ENCODE measurements around the gene PSG5.
"Not testable (repeated sequence)": the region's sequence is repeated elsewhere in the genome, so short reads cannot be mapped to it uniquely, and the experiment has no call there.

PSG5 gene

DNA sequence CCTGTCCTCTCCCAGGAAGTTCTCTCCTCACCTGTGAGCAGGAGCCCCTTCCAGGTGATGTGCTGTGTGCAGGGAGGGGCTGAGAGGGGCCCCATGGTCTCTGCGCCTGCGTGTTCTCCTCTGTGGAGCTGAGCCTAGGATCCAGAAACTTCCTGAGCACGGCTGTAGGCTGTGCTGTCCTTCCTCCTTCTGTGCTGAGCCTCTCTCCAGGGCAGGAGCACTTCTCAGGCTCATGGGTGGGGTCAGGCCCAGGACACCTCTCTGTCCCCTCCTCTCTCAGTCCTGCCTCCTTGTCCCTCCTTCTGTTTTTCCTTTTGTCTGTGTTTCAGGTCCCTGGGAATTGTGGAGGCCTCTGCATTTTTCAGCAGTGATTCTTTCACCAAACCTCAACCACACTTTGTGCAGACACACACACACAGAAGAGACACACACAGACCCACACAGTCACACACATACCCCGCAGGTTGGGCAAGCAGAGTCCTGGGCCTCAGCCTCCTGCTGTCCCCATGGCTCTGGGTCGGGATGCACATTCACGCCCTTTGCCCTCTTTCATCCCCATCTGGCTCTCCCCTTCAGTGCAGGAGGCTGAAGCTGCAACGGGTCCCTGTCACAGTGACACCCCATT, at the start of gene PSG5:
Gene PSG5, minus strand, starts transcription at position 226 of the 625 bp plus-strand sequence. Its CDS starts 131 bp downstream, at position 95.
- DNase-seq, result not testable (repeated sequence)

DNA sequence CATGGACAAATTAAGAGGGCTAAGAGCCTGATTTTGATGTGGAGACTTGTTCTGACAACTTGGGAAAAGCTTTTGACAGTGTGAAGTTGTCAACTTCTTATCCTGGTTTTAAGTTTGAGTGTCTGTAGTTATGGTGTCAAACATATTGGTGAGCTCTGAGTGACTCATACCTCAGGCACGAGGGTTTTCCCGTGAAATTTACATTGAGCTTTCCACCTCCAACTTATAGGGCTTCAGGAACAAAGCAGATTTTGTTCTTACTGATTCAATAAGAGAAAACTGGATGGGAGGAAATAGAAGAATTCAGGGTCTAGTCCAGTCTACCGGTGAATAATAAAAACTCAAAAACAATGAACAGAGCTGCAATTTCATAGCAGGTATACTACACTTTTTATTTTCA, 49.4 kb upstream of the PSG5 start:
- not testable (repeated sequence) for DNase-seq

GRCh38 chr19:43229315-43229714, 43.0 kb upstream of the PSG5 start:
- no peak for DNase-seq

DNA sequence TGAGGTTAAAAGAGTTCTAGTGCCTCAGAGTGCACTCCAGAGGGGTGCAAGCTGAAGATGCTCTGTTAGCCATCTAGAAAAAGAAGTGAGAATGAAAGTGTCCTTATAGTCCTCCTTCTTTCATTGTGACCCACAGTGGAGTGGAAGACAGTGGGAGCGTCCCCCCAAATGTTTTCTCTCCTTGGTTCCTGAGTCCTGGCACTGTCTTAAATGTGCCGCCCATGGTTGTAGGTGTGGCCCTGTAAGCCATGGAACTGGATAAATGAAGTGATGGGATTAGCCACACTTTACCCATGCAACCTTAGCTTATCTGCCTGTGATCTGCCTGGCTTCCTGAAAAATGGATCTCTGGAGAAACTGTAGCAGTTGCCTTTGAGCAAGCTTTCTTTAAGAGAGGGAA, 42.4 kb upstream of the PSG5 start:
- not testable (repeated sequence) for DNase-seq

- not testable (repeated sequence) for DNase-seq
Observed at GRCh38 chr19:43226986-43227385, 40.6 kb upstream of the PSG5 start.

- no peak for DNase-seq
Observed at GRCh38 chr19:43224855-43225253, 38.5 kb upstream of the PSG5 start.

DNA sequence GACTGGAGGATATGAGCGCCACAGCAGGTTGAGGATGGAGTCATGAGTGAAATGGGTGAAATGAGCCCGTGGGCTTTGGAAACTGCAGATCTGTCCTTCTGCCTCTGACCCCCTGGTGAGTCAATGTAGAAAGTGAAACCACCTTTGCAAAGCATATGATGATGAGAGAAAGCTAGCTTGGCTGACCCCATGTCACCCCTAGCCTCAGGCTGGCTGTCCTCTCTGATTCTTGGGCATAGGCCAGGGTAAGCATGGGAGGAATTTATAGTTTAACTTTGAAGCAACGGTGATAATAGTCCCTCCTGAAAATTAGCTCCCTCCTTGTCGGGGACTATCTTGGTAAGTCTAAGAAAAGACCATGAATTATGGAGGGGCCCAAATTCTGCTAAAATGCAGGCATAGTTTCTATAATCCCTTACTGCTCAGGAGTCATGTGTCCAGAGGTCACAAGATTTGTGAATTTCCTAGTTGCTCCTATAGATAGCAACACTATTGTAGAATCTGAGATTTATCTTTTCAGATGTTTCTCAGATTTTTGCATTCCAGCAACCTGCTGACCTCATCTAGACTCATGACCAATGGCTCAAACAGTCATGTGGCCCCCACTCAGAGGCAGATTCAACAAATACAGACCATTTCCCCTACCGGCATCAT, 38.0 kb upstream of the PSG5 start:
- DNase-seq, result not testable (repeated sequence)

GRCh38 chr19:43221891-43222290, 35.6 kb upstream of the PSG5 start:
- DNase-seq, result not testable (repeated sequence)

GRCh38 chr19:43219136-43219535, 32.8 kb upstream of the PSG5 start:
- not testable (repeated sequence) for DNase-seq

DNA sequence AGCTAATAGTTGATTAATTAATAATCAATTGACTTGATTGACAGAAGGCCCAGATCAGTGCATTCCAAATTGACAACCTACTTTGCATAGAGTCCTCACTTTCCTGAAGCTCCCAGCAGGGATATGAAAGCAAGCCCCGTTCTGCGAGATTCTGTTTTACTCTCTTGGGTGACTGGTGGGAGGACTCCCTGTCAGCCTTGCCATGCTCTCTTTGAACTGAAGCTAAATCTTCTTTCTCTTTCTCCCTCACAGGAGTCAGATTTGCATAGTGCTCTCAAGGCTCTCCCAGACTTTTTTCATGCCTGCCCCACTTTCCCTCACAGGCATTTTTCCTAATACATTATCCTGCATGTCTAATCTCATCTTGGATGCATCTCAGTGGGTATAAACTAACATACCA, 29.5 kb upstream of the PSG5 start:
- not testable (repeated sequence) for DNase-seq

DNA sequence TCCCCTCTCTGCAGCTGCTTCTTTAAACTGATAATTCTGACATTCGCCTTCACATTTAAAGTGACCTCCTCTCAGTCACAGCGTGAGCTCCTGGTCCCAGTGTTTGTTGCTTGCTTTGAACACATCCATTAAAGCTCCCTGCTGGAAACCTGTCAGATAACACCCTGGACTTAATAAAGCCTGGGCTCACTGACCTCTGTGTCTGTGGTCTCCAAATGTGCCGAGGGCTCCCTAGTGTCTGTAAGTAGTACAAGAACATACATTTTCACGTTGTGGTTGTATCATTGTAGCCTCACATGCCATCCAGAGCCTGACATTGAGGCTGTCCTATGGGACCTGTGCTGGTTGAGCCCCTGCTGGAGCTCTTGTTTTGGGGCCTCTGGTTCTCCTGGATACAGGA, 21.7 kb upstream of the PSG5 start:
- no peak for DNase-seq

DNA sequence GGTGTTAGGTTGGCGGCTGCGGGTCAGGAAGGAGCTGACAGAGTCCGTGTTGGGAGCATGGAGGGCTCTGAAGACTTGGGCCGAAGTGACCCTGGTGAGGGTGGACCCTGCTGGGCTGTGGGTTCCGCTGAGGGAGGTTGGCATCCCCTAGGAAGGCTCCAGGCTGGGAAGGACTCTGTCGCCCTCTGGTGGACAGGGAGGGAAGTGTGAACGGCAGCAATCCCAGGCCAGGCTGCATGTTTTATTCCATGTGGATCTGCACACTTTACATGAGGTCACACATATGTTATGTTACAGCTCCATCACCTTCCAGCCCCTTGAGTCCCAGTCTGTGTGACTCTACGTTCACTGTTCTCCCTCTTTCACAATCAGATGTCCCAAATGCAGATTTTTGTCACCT, 20.8 kb upstream of the PSG5 start:
- DNase-seq, result not testable (repeated sequence)

DNA sequence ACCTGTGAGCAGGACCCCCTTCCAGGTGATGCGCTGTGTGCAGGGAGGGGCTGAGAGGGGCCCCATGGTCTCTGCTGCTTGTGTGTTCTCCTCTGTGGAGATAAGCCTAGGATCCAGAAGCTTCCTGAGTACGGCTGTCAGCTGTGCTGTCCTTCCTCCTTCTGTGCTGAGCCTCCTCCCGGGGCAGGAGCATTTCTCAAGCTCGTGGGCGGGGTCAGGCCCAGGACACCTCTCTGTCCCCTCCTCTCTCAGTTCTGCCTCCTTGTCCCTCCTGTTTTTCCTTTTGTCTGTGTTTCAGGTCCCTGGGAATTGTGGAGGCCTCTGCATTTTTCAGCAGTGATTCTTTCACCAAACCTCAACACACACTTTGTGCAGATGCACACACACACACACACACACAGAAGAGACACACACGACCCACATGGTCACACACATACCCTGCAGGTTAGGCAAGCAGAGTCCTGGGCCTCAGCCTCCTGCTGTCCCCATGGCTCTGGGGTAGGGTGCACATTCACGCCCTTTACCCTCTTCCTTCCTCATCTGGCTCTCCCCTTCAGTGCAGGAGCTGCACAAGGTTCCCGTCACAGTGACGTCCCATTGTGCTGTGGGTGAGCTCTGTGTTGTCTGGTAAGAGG, 19.3 kb upstream of the PSG5 start, which contains the start of gene PSG4:
Gene PSG4, minus strand, starts transcription at position 168 of the 635 bp plus-strand sequence. Its CDS starts 102 bp downstream, at position 66.
- DNase-seq, result not testable (repeated sequence)

DNA sequence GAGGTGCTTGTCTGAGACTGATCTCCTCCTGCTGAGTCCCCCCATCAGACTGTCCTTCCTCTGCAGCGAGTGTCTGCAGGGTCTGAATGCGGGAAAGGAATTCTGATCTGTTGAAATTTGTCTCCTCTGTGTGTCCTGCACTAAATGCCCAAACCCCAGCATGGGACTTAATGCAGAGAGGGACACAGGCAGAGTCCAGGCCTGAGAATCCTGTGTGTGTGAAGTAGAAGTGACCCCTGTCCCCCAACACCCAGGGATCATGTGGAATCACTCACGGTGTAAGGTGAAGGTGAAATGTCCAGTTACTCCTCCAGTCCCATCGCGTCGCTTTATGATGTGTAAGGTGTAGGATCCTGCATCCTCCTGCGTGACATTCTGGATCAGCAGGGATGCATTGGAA, 17.3 kb upstream of the PSG5 start:
- not testable (repeated sequence) for DNase-seq

DNA sequence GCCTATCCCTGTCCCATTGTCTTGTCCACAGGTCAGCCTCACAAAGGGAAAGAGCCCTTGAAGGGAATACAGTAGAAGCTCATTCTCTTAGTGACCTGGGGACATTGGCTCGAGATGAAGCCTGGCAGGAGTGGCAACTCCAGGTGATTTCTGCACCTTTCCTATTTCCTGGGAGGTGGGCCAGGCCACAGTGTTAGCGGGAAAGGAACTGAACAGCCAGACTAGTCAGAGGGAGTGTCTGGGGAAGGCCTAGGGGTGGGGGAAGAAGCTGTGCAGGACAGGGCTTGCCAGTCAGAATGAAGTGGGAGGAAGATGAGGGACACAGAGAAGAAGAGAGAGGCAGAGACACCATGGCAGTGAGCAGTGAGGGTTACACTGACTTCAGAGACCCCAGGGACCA, 15.6 kb upstream of the PSG5 start:
- DNase-seq, result not testable (repeated sequence)

DNA sequence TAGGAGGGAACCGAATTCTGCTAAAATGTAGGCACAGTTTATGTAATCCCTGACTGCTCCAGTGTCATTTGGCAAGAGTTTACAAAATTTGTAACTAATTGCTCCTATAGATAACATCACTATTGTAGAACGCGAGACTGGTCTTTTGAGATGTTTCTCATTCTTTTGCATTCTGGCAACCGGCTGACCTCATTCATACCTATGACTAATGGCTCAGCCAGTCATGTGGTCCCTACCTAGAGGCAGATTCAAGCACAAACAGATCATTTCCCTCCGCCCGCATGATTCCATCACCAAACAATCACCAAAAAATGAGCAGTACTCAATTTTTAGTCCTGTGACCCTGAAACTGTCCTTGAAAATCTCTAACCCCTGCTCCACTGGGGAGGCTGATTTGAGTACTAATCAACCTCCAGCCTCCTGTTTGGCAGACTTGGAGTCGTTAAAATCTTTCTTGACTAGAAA, 15.0 kb upstream of the PSG5 start:
- DNase-seq, result not testable (repeated sequence)

GRCh38 chr19:43198686-43199419, 12.5 kb upstream of the PSG5 start:
- not testable (repeated sequence) for DNase-seq

GRCh38 chr19:43197666-43198397, 11.5 kb upstream of the PSG5 start:
- not testable (repeated sequence) for DNase-seq

DNA sequence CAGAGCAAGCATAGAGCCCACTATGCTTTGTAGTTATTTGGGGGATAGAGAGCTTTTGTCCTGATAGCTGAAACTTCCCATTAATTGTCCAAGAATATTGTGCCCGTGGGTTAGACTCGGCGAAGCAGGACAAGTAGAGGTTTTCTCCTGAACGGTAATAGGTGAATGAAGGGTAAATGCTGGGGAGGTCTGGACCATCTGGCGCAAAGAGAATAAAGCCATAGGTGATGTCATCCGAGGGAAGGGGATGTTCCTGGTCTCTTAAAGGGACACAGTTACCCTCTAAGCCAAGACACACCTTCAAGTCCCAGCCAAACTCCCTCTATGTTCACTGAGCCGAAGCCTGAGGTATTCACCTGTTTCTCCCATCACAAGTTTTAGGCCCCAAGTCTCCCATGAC, 8.1 kb upstream of the PSG5 start:
- DNase-seq, result not testable (repeated sequence)

- DNase-seq, result not testable (repeated sequence)
Observed at GRCh38 chr19:43192381-43193155, 6.2 kb upstream of the PSG5 start.

DNA sequence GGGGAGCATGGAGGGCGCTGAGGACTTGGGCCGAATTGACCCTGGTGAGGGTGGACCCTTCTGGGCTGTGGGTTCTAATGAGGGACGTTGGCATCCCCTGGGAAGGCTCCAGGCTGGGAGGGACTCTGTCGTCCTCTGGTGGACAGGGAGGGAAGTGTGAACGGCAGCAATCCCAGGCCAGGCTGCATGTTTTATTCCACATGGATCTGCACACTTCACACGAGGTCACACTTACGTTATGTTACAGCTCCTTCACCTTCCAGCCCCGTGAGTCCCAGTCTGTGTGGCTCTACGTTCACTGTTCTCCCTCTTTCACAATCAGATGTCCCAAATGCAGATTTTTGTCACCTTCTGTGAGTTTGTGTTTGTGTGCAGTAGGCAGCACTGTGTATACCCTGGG, 1.8 kb upstream of the PSG5 start:
- not testable (repeated sequence) for DNase-seq

All from NCI-H2029 (cell line).